Cardiac muscle cell (in vitro differentiated cells and primary cell): ENCODE data around the gene TRIM15. TPM values are rescaled to one million over a fixed set of nuclear protein-coding genes. Genes with fewer than 3 reads are reported as not detected.

ENCODE experiments used
- DNase-seq, 2 donors: peaks; one replicate each; pipeline versions ENCODE4 v3.0.0 to v3.0.0-alpha.2; 2010 to 2017; ENCODE audit warnings: low read depth in 1 of 2, low spot score in 1 of 2
- H3K27ac ChIP-seq: fragments of 200-600 bp; sonication (generic); 2 replicates; pipeline ENCODE4 v1.5.1; 2016
- H3K27me3 ChIP-seq: fragments of 200-600 bp; sonication (generic); 2 replicates; pipeline ENCODE4 v1.6.0; 2016; ENCODE audit warnings: control low read depth
- H3K36me3 ChIP-seq: fragments of 200-600 bp; sonication (generic); 2 replicates; pipeline ENCODE4 v1.5.1; 2016; ENCODE audit warnings: control low read depth
- H3K4me1 ChIP-seq: fragments of 200-600 bp; sonication (generic); 2 replicates; pipeline ENCODE4 v1.8.1; 2017; ENCODE audit warnings: low read depth, mild to moderate bottlenecking, mixed run types
- H3K4me3 ChIP-seq: fragments of 200-600 bp; sonication (generic); 2 replicates; pipeline ENCODE4 v1.5.1; 2016; ENCODE audit warnings: mild to moderate bottlenecking
- H3K9me3 ChIP-seq: fragments of 200-600 bp; sonication (generic); 2 replicates; pipeline ENCODE4 v1.5.1; 2017; ENCODE audit warnings: low read depth, mild to moderate bottlenecking, control low read depth
- polyA plus RNA-seq: library from polyadenylated mRNA; unstranded; fragments of >200 nt; fragmentation: Nextera tagmentation; extraction: Ambion mirVana; gene quantifications from 2 replicates; pipeline ENCODE4 v1.2.1, GENCODE V29; 2016
- total RNA-seq: library from RNA; depleted of rRNA; stranded (reverse); fragments of >200 nt; gene quantifications from 2 replicates; pipeline ENCODE4 v1.2.3, GENCODE V29; 2016
- TF ChIP-seq, protein P1 (sequence below): IDR thresholded peaks from 2 replicates; pipeline ENCODE4 v1.5.1; 2012; ENCODE audit warnings: low read depth, mild to moderate bottlenecking, low read length

TRIM15 gene
- total and polyA plus RNA-seq, 2 experiments from 2014 or later, result not detected

GRCh38 chr6:30154061-30154460 lies 9.3 kb upstream of the TRIM15 start:
- Histone ChIP-seq H3K4me3 (no peak overlapping the region), H3K36me3 (no peaks in the 10 kb centered on the region), H3K27ac (no peak overlapping the region), H3K9me3 (no peaks in the 10 kb centered on the region), H3K27me3 (peaks cover 60% of the 10 kb centered on the region), H3K4me1 (no peaks in the 10 kb centered on the region)
- TF ChIP-seq, protein P1, sequence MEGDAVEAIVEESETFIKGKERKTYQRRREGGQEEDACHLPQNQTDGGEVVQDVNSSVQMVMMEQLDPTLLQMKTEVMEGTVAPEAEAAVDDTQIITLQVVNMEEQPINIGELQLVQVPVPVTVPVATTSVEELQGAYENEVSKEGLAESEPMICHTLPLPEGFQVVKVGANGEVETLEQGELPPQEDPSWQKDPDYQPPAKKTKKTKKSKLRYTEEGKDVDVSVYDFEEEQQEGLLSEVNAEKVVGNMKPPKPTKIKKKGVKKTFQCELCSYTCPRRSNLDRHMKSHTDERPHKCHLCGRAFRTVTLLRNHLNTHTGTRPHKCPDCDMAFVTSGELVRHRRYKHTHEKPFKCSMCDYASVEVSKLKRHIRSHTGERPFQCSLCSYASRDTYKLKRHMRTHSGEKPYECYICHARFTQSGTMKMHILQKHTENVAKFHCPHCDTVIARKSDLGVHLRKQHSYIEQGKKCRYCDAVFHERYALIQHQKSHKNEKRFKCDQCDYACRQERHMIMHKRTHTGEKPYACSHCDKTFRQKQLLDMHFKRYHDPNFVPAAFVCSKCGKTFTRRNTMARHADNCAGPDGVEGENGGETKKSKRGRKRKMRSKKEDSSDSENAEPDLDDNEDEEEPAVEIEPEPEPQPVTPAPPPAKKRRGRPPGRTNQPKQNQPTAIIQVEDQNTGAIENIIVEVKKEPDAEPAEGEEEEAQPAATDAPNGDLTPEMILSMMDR, result no peak
- DNase-seq, result no peak

- Histone ChIP-seq H3K9me3 (no peaks in the 10 kb centered on the region), H3K4me3 (no peak overlapping the region), H3K36me3 (no peaks in the 10 kb centered on the region), H3K27ac (no peak overlapping the region), H3K27me3 (peaks cover 69% of the 10 kb centered on the region), H3K4me1 (no peaks in the 10 kb centered on the region)
- DNase-seq, result peak in 1 of 2 donors; percentile 85
- TF ChIP-seq, protein P1, result no peak
Measured at GRCh38 chr6:30154709-30155519, 8.4 kb upstream of the TRIM15 start.

- Histone ChIP-seq H3K27me3 (peaks cover 65% of the 10 kb centered on the region), H3K4me3 (no peak overlapping the region)
- no peak for DNase-seq
Measured at GRCh38 chr6:30155520-30156261, 7.7 kb upstream of the TRIM15 start.

GRCh38 chr6:30156262-30156599 lies 7.1 kb upstream of the TRIM15 start:
- Histone ChIP-seq H3K27ac (no peak overlapping the region), H3K4me1 (no peaks in the 10 kb centered on the region), H3K4me3 (no peak overlapping the region), H3K36me3 (no peaks in the 10 kb centered on the region), H3K9me3 (no peaks in the 10 kb centered on the region), H3K27me3 (peaks cover 64% of the 10 kb centered on the region)
- DNase-seq, result peak in 1 of 2 donors; percentile 74
- TF ChIP-seq, protein P1, result no peak

More at GRCh38 chr6:30155520-30156261, 7.7 kb upstream of the TRIM15 start:
- Histone ChIP-seq H3K9me3 (no peaks in the 10 kb centered on the region), H3K27ac (no peak overlapping the region), H3K4me1 (no peaks in the 10 kb centered on the region), H3K36me3 (no peaks in the 10 kb centered on the region)
- TF ChIP-seq, protein P1, result no peak

DNA sequence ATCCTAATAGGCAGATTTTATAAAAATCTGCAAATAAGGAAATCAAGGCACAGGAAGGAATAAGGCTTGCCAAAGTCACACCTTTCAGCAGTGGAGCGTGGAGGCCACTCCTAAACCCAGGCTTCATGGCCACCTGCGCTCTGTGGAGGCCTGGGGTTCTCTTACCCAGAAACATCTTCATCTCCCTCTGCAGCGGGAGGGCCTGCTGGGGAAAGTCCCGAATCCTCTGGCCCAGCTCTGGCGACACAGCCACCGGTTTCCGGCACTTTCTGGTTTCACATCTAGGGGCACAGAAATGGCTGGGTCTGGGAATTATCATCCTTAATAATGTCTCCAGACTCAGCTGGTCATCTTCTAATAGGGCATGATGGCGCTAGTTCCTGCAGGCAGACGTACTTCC lies 6.6 kb upstream of the TRIM15 start:
- H3K4me3 ChIP-seq, result no peak overlapping the region
- TF ChIP-seq, protein P1, result no peak
- no peak for DNase-seq
- H3K27ac ChIP-seq, result no peak overlapping the region
- H3K9me3 ChIP-seq, result no peaks in the 10 kb centered on the region
- H3K4me1 ChIP-seq, result no peaks in the 10 kb centered on the region
- no peaks in the 10 kb centered on the region for H3K36me3 ChIP-seq
- H3K27me3 ChIP-seq, result peaks cover 64% of the 10 kb centered on the region
